Prostate gland (tissue), 2 donors: ENCODE results near the gene TARS1.

Experiments used
- POLR2A ChIP-seq: fragments of 450-650 bp; IDR thresholded peaks from one replicate; pipeline ENCODE4 v1.6.1; 2016; ENCODE audit warnings: antibody characterized with exemption, mild to moderate bottlenecking
- POLR2AphosphoS5 ChIP-seq: sonication (generic); formaldehyde crosslinking; IDR thresholded peaks from one replicate; pipeline ENCODE4 v1.6.1; 2017; ENCODE audit warnings: antibody characterized with exemption
- TF ChIP-seq, protein P1 (sequence below), 4 experiments: fragments of 200-600 bp in 2 of 4; fragments of 450-650 bp in 2 of 4; sonication (generic) in 2 of 4; IDR thresholded peaks; 1 replicate in 3 of 4; 2 replicates in 1 of 4; pipeline ENCODE4 v1.5.1; 2016 to 2019; ENCODE audit warnings: antibody characterized with exemption in 4 of 4, mild to moderate bottlenecking in 2 of 4, moderate library complexity in 2 of 4

DNA sequence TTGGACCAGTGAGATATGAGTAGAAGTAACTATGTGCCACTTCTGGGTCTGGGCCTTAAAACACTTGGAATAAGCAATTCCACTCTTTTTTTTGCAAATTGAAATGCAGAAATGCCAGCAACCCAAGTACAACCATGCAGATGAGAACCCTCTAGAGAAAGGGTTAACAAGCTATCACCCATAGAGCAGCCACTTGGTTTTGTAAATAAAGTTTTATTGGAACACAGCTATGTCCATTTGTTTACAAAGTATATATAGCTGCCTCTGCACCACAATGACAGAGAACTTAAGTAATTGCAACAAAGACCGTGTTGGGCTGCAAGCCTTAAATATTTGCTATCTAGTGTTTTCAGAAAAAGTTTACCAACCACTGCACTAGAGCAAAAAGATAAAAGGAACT, 9.8 kb upstream of the TARS1 start:
- TF ChIP-seq, protein P1, sequence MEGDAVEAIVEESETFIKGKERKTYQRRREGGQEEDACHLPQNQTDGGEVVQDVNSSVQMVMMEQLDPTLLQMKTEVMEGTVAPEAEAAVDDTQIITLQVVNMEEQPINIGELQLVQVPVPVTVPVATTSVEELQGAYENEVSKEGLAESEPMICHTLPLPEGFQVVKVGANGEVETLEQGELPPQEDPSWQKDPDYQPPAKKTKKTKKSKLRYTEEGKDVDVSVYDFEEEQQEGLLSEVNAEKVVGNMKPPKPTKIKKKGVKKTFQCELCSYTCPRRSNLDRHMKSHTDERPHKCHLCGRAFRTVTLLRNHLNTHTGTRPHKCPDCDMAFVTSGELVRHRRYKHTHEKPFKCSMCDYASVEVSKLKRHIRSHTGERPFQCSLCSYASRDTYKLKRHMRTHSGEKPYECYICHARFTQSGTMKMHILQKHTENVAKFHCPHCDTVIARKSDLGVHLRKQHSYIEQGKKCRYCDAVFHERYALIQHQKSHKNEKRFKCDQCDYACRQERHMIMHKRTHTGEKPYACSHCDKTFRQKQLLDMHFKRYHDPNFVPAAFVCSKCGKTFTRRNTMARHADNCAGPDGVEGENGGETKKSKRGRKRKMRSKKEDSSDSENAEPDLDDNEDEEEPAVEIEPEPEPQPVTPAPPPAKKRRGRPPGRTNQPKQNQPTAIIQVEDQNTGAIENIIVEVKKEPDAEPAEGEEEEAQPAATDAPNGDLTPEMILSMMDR (IDR thresholded peaks at IDR 0.05): no peak
- TF ChIP-seq POLR2A (no peak), POLR2AphosphoS5 (no peak)
